GM12891 (cell line): ENCODE data around the gene SCAF11.
A peak's percentile ranks its signal among the peaks of the same experiment; 100 is the strongest.

ENCODE experiments used
- DNase-seq: peaks from one replicate; pipeline ENCODE4 v3.0.0; 2011; ENCODE audit warnings: low spot score; ENCODE audit not compliant: insufficient read length
- FAIRE-seq: peaks from 2 replicates; lab custom pipeline; 2011; peaks lifted over from hg19 to GRCh38; lab: Jason Lieb, UNC
- PAX5 ChIP-seq: IDR thresholded peaks from 2 replicates; pipeline ENCODE4 v1.6.1; 2011; ENCODE audit warnings: low read length, moderate library complexity, mild to moderate bottlenecking; ENCODE audit not compliant: insufficient read depth, severe bottlenecking
- POLR2A ChIP-seq: IDR thresholded peaks from 2 replicates; pipeline ENCODE4 v1.6.1; 2011; ENCODE audit warnings: low read depth, low read length, control low read depth
- POLR2AphosphoS5 ChIP-seq: IDR thresholded peaks from 2 replicates; pipeline ENCODE4 v1.6.1; 2011; ENCODE audit warnings: low read depth, low read length, control low read depth
- POU2F2 ChIP-seq: IDR thresholded peaks from 2 replicates; pipeline ENCODE4 v1.6.1; 2011; ENCODE audit warnings: low read depth, mild to moderate bottlenecking, control low read depth, low read length, moderate library complexity
- SPI1 ChIP-seq: IDR thresholded peaks from 2 replicates; pipeline ENCODE4 v1.6.1; 2011; ENCODE audit warnings: low read depth, low read length, control low read depth
- TAF1 ChIP-seq: IDR thresholded peaks from 2 replicates; pipeline ENCODE4 v1.6.1; 2011; ENCODE audit warnings: low read depth, low read length, control low read depth

The SCAF11 gene

DNA sequence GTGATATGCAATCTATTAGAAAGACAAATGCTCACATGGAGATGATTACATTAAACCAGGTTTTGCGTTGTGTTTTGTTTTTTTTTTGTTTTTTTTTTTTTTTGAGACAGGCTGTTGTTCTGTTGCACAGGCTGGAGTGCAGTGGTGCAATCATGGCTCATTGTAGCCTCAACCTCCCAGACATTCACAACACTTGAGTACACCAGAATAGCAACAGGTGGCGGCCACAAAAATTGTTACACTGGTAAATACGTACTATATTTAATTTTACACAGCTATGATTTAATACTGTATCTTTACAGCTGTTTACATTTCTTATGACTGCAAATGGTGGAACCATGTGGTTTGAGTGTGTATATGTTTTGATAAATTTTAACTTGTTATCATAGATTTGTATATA lies 60.0 kb downstream of the SCAF11 start:
- peak; percentile 13 for FAIRE-seq
- DNase-seq: no peak
- no peak for TF ChIP-seq TAF1

DNA sequence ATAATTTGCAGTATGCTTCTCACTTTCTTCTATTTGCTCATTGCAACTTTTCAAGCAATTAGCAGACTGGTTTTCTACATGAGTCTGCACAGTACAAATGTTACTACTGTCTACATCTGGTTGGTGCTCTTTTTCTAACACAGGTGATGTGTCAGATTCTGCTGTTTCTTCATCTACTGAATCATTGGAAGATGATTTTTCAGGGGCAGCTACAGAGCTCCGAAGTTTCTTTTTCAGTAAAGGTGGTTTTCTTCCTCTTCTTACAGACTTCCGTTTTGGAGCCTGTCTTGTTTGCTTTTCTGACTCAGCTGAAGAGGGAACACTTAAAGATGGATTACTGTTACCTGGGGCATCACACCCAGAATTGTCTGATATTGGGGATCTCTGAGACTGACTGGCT lies 62.1 kb downstream of the SCAF11 start:
- no peak for TF ChIP-seq SPI1
- no peak for TF ChIP-seq POLR2AphosphoS5
- TF ChIP-seq PAX5: no peak
- TF ChIP-seq POU2F2: no peak
- TF ChIP-seq TAF1: no peak
- TF ChIP-seq POLR2A: no peak
- DNase-seq: no peak
- FAIRE-seq: no peak

DNA sequence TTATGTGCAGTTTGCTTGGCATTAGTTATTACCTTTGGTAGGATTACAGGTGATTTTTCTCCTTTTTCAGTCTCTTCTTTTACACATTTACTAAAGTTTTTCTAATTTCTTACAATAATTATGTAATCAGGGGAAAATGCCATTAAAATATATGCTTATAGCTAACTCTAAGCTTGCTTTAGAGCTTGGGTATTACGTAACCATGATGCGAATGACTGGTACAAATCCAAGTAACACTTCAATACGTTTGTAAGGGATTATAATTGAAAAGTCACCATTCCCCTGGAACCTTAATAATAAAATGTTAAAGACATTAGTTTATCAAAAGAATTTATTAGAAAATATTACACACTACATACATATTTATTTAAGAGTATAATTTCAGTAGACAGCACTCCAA lies 71.6 kb downstream of the SCAF11 start:
- no peak for TF ChIP-seq POLR2A
- TF ChIP-seq TAF1: no peak
- TF ChIP-seq SPI1: no peak
- TF ChIP-seq PAX5: no peak

DNA sequence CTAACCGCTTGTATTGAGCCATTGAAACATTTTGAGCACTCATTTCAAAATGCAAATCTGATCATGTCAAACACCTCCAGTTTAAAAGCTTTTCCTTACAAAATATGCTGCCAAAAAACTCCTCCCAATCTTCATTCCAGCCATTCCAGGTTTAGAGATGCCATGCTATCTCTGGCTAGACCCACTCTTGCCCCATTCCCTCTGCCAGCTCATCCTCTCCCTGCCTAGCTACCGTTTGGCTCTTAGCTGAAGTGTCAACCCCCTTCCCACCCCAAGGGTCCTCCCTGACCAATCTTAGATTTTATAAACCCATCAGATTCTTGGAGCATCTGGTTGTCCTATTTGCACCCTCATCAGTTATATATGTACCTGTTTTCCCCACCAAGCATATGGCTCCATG lies 75.0 kb downstream of the SCAF11 start:
- TF ChIP-seq POLR2AphosphoS5 (no peak), SPI1 (no peak), PAX5 (no peak), POLR2A (no peak), TAF1 (no peak), POU2F2 (no peak)
- FAIRE-seq: no peak
- DNase-seq: no peak

More for the DNA sequence above, 71.6 kb downstream of the SCAF11 start:
- FAIRE-seq: no peak
- DNase-seq: no peak

DNA sequence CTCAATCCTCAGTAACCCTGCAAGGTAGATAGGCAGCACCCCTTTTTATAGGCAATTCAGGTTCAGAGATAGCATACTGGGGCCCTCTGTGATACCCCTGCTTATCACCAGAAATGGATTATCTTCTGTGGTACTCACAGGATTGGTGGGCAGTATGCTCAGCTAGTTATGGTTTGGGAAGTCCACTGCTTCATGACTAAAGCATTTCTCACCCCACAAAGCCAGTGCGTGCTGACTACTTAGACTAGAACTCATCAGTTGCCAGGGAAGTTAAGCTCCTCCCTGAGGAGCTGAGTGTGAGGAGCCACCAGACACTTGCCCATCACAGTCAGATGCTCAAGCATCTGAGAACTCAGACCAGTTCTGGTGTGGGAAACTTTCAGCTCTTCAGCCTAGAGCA lies 76.3 kb downstream of the SCAF11 start:
- DNase-seq (no peak), FAIRE-seq (no peak)
- TF ChIP-seq POLR2AphosphoS5 (no peak), PAX5 (no peak), POLR2A (peak; percentile 29; the same call in 1 of the 2 replicates), POU2F2 (no peak), SPI1 (no peak)

DNA sequence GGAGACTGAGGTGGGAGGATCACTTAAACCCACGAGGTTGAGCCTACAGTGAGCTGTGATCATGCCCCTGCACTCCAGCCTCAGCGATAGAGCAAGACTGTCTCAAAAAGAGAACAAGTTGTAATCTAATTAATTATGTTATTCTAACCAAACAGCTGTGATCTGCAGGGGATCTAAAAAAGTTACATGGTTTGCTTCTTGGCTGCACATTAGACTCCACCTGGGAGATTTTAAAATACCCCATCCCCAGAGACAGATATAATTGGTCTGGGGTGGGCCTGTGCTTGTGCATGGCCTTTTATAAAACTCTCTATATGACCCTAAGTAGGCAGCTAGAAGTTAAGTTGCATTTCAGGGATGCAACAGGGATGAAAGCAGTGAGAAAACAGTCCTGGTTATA lies 76.7 kb downstream of the SCAF11 start:
- no peak for TF ChIP-seq SPI1
- no peak for TF ChIP-seq POLR2A
- no peak for TF ChIP-seq POLR2AphosphoS5
- no peak for TF ChIP-seq TAF1
- no peak for TF ChIP-seq PAX5
- no peak for TF ChIP-seq POU2F2

DNA sequence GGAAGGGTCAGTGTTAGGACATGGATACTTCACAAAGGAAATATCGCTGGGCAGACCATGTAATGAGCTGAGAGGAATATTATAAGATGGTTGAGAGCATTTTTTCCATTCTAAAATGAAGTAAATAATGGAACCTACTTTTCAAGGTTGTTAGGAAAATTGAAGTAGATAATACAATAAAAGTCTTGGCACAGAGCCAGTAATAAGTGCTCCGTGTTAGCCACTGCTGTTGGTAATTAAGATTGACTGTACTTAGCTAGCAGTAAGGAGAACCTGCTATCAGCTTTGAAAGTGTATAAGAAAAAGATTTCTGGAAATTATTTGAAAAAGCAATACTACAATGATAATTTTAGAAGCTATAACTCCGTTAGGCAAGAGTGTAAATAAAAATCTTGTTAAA lies 77.6 kb downstream of the SCAF11 start:
- DNase-seq (no peak), FAIRE-seq (no peak)
- TF ChIP-seq POLR2A (no peak), TAF1 (no peak), PAX5 (no peak), SPI1 (no peak), POLR2AphosphoS5 (no peak), POU2F2 (no peak)

More for the DNA sequence above, 76.7 kb downstream of the SCAF11 start:
- FAIRE-seq (no peak), DNase-seq (no peak)

DNA sequence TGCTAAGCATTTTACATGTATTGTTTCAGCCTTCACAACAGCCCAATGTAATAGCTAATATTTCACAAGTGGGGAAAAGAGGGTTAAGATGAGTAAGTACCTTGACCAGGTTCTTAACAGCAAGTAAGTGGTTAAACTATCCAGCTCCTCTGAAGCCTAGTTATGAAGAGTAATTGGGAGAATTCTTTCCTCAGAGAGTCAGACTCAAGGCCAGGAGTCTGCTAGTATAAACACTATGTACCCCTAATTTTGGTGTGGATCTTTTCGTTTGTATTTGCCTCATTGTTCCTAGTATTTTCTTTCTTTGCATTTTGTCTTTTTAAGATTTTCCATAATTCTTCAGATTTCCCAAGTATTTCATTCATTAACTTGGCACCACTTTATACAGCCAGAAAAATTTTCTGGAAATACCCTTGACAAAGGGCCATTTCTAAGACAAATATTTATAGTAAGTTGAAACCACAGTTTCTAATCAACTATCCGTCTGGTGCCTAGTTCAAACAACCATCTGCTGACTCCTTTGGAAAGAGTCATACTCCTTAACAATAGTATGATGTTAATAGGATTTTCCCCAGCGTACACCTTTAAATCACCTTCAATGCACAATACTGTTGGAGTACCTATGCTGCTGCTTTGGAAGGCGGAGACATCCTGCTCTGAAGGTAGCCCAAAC lies 81.2 kb downstream of the SCAF11 start:
- DNase-seq: no peak
- peak; percentile 16 for FAIRE-seq

DNA sequence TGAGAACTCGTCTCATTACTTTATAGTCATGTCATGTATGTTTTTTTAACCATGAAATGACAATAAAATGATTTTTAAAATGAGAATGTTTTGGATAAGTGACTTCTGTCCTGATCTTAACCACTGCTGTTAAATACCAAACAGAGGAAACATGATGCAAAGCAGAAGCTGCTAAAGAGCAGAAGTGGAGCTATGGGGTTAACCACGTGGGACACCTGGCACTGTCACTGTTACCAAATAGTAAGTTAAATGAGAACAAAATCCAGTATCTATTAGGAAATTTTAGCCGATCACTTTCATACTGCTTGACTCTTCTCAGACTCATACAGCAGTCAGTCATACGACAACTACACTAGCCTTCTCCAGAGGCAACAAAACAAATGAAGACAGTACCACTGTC lies 82.4 kb downstream of the SCAF11 start:
- DNase-seq: no peak

More for the DNA sequence above, 81.2 kb downstream of the SCAF11 start:
- TF ChIP-seq PAX5 (no peak), SPI1 (no peak), POLR2AphosphoS5 (no peak), TAF1 (no peak), POLR2A (no peak)

DNA sequence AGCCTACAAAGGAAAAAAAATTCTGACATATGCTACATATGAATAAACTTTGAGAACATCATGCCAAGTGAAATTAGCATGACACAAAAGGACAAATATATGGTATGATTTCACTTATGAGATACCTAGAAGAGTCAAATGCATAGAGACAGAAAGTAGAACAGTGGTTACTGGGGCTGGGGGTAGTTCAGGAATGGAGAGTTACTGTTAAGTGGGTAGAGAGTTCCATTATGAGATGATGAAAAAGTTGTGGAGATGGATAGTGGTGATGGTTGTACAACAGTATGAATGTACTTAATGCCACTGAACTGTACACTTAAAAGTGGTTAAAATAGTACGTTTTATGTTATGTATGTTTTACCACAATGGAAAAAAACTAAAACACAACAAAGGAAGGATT lies 92.3 kb downstream of the SCAF11 start:
- FAIRE-seq (no peak), DNase-seq (no peak)
- TF ChIP-seq TAF1 (no peak), POLR2A (no peak), PAX5 (no peak), POU2F2 (no peak), POLR2AphosphoS5 (no peak), SPI1 (no peak)

More for the DNA sequence above, 82.4 kb downstream of the SCAF11 start:
- no peak for FAIRE-seq
- TF ChIP-seq POLR2AphosphoS5 (no peak), SPI1 (peak; percentile 75), POLR2A (no peak)
